GM19240 (cell line): ENCODE data around the gene CRACDL.

ENCODE experiments used
- DNase-seq: peaks from one replicate; pipeline ENCODE4 v3.0.0; 2011; ENCODE audit warnings: low spot score; ENCODE audit not compliant: insufficient read length

CRACDL gene

DNA sequence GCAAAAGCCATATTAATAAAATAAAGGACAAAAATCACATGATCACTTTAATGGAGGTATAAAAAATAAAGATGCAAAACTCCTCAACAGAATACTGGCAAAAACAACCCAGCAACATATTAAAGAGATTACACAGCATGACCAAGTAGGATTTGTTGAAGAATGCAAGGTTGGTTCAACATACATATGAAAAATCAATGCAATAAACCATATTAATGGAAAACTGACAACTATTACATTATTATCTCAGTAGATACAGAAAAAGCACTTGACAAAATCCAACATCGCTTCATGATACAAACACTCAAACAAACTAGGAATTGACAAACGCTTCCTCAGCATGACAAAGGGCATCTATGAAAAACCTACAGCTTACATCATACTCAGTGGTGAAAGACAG lies 76.7 kb downstream of the CRACDL start:
- DNase-seq: no peak

DNA sequence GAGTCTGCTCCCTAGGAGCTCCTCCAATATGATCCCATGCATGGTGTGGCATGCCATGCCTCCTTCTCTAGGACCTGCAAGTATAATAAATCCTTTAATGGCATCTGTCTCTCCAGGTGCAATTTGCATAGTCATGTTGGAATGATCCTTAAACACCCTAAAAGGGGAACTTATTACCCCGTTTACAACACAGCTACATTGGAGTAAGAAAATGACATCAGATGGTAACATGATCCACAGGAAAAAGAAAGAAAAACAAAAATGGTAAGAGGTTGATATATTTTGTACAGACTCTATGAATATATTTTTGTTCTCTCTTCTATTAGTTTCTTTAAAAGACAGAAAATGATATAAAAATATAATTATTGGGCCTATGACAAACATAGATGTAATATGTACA lies 79.0 kb downstream of the CRACDL start:
- no peak for DNase-seq

DNA sequence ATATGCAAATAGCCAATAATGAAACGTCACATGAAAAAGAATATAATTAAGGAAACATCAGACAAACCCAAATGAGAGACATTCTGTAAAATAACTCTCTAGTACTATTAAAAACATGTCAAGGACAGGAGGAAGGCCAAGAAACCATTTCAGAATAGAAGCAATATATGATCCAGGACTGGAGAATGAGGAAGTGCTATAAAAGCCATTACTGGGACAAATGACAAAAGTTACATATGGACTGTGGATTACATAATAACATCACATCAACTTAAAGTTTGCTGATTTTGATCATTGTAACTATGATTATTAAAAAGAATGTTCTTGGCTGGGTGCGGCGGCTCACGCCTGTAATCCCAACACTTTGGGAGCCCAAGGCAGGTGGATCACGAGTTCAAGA lies 81.3 kb downstream of the CRACDL start:
- no peak for DNase-seq

DNA sequence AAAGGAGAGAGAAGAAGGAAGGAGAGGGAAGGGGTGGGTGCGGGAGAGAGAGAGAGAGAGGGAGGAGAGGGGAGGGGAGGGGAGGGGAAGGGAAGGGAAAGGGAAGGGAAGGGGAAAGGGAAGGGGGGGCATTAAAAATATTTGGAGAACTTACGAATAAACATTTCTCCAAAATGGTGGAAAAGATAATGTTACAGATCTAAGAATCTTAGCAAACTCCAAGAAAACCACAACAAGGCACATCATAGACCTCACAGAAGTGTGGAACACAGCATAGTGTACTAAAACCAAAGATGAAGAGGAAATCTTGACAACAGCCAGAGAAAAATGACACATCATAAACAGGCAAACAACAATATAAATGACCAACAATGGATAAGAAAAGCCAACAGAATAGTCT lies 83.1 kb downstream of the CRACDL start:
- DNase-seq: no peak

DNA sequence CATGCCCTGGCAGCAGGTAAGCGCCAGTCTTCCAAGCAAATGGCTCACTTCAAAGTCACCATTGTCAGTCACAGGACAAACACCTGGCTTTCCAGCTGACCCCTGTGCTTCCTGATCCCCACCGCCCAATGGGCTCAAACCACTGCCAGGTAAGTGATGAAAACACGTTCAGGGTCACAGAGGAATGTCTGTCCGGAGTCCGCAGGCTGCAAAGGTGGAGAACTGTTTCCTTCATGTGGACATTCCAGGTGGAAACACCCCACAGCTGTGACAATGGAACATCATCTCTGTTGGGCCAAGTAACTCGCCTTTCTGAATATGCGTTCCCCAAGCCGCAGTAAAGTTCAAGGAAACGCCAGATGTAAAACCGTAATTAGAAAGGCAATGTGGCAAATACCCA lies 86.0 kb downstream of the CRACDL start:
- no peak for DNase-seq

DNA sequence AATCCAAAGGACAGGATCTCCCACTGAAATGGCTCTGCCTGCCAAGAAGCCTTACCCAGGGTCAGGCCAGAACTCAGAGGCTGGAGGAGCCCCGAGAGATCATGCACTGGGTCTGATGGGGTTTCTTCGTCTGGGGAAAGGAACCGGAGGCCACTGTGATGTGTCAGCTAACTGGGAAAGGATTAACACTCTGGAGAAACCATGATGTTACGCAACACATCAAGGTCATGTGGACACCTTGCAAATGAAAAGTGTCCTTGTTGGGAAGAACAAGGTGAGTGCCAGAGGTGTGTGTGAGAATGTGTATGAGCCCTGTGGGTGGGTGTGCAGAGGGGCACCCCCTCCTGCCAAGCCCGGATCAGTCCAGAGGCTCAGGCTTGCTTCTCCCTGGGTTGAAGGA lies 86.9 kb downstream of the CRACDL start:
- no peak for DNase-seq

DNA sequence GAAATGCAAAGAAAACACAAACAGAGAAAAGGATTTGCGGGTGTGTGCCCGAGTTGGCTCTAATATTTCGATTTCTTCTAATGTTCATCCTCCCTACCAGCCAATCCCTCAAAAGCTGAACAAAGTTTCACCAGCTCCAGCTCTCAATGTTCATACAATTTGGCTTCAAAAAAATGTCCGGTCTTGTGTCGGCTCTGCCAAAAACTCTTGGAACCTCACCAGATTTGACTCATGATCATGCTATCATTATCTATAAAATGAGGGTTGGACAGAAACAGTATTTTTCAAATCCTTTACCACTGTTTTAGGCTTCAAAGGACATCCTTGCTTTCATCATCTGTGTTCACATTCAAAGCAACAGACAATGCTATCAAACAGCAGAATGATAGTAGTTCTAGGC lies 88.2 kb downstream of the CRACDL start:
- no peak for DNase-seq

DNA sequence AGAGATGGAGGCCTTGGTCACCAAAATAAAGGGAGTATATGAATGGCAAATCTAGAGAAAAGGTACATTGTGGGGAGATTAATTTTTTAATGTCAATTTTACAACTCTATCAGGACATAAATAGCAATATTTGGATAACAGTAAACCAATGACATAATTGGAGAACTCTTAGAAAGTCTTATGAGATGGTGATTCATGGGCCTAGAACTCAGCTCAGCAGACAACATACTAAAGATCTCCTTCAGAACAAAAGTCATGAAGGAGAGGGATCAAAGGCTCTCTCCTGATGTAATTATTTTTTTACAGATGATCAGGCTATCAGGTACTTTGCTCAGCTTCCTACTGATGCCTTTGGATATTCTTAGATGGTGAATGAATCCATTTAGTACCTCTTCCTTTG lies 90.0 kb downstream of the CRACDL start:
- DNase-seq: no peak

DNA sequence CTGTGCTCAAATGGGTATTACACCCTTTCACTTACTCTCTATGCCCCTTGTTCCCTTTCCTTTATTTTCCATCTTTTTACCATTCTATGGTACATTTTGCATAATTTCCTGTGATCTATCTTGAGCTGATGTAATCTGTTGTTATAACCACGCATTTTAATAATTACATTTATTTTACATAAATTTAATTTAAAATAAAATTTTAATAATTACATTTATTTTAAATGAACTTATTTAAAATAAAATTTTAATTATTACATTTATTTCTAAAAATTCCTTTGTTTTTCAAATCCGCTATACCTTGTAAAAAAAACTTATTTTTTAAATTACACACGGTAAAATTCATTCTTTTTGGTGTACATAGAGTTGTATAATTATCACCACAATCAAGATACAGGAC lies 93.9 kb downstream of the CRACDL start:
- DNase-seq: no peak

DNA sequence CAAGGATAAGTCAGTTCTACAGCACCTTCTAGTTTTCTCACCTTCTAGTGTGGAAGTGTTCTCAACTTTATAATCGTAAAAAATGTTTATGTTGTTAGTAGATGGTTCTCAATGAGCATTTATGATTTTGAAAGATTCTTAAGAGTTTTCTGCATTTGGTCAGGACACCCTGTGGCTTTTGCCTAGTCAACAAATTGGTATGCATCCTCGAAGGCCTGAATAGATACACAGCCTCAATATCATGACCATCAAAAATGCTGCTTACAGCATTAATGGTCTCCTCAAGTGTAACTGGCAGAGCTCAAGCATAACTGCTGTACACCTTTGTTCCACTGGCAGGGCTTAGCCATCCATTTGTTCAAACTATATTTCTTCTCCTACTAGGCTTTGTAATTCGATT lies 96.7 kb downstream of the CRACDL start:
- DNase-seq: no peak

DNA sequence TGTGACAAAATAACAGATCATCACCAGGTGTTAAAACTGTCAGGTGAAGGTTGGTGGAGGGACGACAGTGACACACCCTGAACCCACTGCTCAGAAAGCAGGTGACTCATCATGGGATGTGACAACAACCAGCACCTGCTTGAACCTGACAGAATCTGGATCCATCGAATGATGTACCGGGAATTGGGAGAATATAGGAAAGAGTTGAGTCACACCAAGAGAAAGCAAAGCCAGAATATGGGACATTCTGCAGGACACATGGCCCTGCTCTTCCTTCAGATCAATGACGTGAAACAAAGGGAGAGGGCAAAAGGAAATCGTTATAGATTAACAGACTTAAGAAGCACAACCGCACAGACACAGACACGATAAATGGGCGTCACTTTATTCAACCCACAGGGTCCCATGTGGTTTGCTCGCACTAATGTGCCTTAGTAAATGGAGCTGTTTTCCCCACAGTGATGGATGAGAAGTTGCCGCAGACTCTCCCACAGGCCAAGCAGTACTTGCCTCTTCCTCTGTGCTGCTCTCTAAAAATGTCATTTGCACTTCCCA lies 100.1 kb downstream of the CRACDL start:
- no peak for DNase-seq

DNA sequence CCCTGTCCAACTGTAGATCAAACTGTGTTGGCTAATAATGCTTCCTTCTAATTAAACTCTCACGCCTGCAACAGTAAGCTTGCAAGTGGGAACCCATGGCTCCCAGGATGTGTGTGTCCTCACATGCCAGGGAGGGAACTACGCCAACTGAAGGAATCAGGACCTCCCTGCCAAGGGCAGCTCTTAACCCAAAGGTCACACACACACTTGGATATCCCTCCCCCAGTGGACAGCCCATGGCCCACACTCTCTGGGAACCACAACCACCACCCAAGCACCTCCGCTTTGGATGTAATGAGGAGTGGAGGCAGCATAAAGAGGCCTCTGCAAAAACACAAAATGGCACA lies 102.1 kb downstream of the CRACDL start:
- no peak for DNase-seq

DNA sequence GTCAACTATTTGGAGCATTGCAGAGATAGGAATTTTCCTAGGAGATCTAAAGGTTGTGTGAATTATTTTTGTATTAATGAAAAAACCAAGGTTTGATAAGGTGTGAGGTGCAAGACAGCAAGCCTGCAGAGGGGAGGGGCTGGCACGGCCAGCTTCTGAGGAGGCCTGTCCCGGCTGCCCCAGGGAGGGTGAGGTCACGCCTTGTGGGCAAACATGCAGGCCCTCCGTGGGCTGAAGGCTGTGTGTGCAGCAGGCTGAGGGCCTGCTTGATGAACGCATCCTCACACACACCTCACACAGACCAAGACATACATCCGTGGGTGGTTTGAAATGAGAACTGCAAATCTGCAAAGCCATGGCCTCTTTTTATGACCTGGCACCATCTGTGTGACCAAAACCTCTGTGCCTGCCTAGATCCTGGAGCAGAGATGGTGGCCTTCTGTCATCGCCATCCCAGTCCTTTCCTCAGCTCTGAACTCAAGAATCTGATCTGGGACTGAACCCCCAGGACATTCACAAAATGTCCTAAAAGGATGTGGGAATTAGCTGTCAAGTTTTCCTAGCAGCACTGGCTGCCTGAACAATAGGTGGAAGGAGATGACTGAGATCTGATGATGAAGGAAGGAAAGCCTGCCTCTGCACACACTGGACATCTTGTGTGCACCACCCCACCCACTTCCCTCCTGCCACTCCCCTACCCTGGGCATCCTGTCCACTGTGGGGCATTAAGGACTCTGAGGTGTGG lies 102.7 kb downstream of the CRACDL start:
- DNase-seq: no peak

DNA sequence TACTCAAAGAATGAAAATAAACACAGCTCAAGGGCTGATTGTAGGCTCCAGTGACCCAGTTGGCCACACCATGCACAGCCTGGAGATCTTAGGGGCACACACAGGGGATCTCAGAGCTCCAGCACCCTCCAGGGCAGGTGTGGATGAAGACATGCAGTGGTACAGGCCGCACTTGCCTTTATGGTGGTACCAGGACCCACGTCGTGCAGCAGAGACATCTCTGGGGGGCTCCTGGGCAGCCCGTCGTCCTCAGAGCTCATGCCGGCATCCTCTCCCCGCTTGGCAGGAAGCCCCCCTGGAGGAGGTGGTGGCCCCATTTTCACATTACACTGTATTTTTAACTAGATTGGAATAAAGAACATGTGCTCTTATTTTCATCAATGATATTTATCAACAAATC lies 103.9 kb downstream of the CRACDL start:
- DNase-seq: no peak

DNA sequence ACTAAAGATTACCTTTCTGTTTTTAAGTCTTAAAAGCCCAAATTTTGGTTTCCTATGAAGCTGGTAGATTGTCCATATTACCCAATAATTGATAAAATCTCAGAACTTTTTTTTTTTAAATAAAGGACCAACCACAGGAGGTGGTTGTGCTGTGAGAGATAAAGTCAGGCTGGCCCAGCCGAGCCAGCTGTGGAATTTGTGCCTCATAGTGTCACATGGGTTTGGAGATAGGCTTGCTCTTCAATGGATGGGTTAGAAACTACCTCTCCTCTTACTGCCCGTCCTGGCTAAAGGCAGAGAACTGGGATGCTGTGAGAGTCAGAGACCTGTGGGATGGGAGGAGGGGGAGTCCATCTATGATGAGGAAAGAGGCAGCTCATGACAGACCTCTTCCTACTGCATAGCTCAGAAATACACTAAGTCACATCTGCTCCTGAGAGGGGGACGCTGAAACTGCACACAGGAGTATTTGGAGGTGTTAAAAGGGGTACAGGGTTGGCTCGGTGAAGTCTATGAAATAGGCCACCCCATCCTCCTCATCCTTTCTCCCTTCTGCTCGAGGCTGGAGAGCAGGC lies 105.4 kb downstream of the CRACDL start:
- DNase-seq: no peak

DNA sequence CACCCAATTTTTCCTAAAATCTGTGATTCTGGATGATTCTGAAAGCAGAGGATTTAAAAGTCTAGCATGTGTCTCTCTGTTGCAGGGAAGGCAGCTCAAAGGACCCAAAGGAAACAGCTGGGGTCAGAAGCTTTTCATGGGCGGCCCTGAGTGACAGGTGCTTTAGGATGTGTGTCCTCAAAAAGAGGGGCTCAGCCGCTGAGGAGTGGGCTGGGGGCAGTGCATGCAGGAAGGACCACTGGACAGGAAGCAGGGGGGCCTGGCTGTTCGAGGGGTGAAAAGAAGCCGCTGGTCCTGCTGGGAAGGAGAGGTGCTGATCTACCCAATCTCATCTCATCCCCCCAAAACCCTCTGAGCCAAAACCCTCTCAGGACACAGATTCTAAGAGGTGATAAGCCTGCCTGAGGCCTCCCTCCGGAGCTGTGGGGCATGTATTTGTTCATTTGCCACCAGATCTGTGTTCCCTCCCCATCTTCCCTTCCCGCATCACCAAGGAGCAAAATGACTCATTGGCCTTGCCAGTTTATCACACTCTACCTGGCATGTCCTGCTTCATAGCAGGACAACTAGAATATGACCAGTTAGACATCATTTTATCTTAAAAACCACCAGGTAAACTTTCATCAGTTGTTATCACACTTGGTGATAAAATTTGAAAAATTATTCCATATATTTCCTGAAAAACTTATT lies 106.3 kb downstream of the CRACDL start:
- DNase-seq: no peak

DNA sequence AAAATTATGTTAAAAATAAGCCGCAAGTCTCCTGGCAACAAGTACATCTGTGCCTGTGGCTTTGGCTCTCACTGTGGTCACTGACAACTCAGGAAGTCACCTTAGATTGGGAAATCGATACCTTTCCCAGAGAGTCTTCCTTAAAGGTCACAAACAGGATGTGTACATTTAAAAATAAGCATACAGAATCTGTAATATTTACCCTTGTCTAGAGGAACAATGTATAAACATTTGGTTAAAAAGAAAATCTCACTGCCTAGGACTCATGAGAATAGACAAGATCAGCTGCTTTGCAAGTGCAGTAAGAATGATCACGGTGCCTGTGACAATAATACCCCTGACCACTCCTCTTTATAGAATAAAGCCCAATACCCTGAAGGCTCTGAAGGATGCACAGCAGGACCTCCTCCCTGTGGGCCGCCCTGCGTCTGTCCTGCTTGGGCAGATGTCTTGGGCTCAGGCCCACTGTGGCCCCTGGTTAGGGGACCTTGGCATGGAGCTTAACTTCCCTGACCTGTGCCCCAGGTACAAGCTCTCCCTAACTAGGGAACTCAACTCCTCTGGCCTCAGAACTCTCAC lies 107.1 kb downstream of the CRACDL start:
- DNase-seq: no peak

DNA sequence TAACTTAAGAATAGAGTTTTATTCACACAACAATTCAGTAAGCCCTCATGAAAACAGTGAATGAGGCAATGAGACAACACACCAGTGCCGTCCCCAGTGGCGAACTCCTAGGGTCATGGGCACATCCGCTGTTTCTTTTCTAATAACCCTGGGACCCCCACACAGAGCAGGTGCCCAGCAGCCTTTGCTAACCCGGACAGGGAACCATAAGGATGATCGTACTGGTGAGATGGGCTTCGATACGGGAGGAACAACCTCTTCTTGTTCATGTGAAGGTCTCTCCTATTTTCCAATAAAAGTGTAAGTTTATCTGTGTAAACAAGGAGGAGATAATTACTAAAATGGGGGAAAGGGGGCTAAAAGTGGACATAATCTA lies 107.7 kb downstream of the CRACDL start:
- DNase-seq: no peak

DNA sequence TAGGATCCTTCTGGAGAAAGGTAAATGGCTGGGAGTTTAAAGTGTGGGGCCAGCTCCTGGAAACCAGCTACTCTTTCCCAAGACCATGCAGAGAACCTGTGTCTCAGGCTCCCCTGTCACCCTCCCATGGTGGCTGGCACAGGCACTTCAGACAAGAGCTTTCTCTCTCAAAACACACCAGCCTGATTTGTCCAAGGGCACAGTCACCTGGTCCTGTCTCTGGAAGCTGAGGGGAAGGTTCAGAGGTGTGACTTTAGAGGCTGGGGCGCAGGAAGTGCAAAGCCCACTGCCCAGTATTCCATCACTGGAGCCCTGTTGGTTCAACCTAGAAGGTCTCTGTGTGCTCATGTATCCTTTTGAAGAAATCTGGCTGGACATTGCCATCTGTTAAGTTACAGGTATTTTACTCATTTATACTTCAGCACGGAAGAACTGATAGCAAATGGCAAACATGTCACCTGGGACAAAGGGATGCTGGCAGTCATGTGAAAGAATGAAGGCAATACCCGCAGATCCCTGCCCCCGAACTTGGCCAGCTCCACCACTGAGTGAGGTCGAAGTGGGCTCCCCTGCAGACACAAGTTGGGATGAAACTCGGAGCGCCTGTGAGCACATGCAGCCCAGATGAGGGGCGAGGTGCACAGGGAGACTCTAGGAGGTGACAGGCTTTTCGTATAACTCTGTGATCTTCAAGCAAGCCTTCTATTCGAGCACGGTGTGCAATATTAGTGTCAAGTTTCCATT lies 108.2 kb downstream of the CRACDL start:
- DNase-seq: no peak

DNA sequence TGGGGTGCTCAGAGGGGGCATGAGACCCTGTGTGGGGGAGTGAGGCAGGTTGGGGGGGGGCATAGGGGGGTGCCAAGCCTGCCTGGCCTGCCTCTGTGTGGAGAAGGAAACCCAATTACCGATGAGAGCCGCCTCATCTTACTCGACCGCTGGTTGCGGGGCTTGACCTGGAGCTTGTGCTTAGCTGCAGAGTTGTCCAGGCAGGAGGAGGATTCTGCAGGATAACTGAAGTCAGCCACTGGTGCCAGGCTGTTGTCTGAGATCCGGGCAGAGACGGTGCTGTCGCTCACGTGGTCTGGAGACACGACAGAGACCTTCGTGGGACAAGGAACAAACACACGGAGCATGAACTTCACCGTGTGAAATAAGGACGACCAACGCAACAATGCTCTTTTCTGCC lies 109.2 kb downstream of the CRACDL start:
- no peak for DNase-seq

DNA sequence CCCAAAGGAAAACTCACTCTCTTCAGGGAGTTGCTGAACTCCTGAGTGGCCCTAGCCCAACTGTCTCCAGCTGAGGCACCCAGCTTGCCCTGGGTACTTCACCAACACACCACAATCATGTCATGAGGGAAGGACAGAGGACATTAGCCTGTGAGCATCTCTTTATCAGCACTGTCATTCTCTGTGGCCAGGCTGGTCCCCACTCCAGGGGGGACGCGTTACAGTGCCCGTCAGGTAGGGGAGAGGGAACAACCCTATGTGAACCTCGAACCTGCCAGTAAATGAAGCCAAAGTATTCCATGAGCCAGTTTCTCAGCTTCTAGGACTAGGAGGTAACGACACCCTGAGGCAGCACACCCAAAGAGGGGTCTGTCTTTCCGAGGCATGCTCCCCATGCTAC lies 110.2 kb downstream of the CRACDL start:
- no peak for DNase-seq

DNA sequence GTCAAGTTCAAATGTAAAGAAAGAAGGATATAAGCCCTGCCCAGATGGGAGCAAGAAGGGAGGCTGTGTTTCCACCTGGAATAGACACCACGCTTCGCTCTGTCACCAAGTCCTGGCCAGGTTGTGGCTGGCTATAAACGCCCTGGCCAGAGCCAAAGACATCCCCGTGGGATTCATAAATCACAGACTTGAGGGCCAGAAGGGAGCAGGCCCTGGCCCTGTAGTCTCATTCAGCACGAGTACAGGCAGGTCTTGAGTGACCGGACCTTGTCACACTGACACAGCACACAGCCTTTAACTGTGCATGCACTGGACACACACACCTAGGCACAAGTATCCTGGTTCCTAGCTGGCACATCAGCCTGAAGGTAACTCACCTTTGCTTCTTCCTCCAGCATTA lies 110.6 kb downstream of the CRACDL start:
- DNase-seq: no peak
